Omental fat pad (tissue), 4 donors: Measurements from ENCODE around the gene RMDN3. TPM values are rescaled to one million over a fixed set of nuclear protein-coding genes. Genes with fewer than 3 reads are reported as not detected.

Experiments used
- ATAC-seq: fragments of 150-250 bp; one replicate; pipeline ENCODE4 v1.9.1; 2016; ENCODE audit warnings: mild to moderate bottlenecking, moderate library complexity; ENCODE audit not compliant: low FRiP score
- DNase-seq: peaks from one replicate; pipeline ENCODE4 v3.0.0-alpha.2; 2019; ENCODE audit warnings: low spot score
- CTCF ChIP-seq, 3 donors: fragments of 450-650 bp; IDR thresholded peaks; one replicate each; pipeline ENCODE4 v1.5.1; 2016 to 2017; ENCODE audit warnings: antibody characterized with exemption in 3 of 3, mild to moderate bottlenecking in 3 of 3, moderate library complexity in 2 of 3
- total RNA-seq, 4 donors: library from RNA; depleted of rRNA; stranded (reverse); fragments of >200 nt; gene quantifications; one replicate each; pipeline ENCODE4 v1.1.0, GENCODE V29; 2016

Gene RMDN3
- total RNA-seq, 4 donors from 2014 or later: 32.8 to 50.8 (median 43.7) TPM

DNA sequence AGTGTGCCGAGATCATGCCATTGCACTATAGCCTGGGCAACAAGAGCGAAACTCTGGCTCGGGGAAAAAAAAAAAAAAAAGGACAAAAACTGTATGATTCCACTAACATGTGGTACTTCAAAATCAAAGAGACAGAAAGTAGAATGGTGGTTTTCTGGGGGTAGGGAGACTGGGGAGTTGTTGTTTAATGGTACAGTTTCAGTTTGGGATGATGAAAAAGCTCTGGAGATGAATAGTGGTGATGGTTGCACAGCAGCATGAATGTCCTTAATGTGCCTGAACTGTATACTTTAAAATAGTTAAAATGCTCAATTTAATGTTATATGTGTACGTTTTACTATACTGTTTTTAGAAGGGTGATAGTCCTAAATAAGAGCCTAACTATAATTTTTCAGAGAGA lies 32.7 kb downstream of the RMDN3 start:
- DNase-seq (no peak), ATAC-seq (no peak)
- no peak for TF ChIP-seq CTCF (IDR thresholded peaks at IDR 0.05)

- DNase-seq: no peak
- no peak for TF ChIP-seq CTCF (IDR thresholded peaks at IDR 0.05)
- ATAC-seq: no peak
Measured at GRCh38 chr15:40721701-40722100, 33.4 kb downstream of the RMDN3 start.

GRCh38 chr15:40716165-40716564 lies 38.9 kb downstream of the RMDN3 start:
- ATAC-seq: no peak
- TF ChIP-seq CTCF (IDR thresholded peaks at IDR 0.05): no peak
- DNase-seq: no peak

DNA sequence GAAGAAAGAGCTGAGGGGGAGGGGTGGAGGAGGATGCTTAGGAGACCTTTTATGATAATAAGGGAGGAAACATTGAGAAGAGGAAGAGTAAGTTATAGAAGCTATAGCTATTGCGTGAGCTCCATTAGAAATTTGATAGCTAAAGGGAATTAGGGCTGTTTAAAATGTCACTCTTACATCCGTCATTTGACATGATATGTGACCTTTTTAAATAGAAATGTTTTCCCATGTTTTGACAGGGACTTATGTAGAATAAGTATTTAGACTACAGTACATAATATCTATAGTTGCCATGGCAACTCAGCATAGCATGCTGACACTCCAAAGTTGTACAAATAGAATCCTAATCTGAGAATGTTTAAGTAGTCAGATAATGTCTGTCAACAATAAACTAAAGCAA lies 40.9 kb downstream of the RMDN3 start:
- DNase-seq (no peak), ATAC-seq (no peak)
- TF ChIP-seq CTCF (IDR thresholded peaks at IDR 0.05): no peak

GRCh38 chr15:40706121-40706520 lies 48.9 kb downstream of the RMDN3 start:
- DNase-seq (no peak), ATAC-seq (no peak)
- TF ChIP-seq CTCF (IDR thresholded peaks at IDR 0.05): no peak

- ATAC-seq: no peak
- DNase-seq: no peak
- no peak for TF ChIP-seq CTCF (IDR thresholded peaks at IDR 0.05)
Measured at GRCh38 chr15:40702077-40702476, 53.0 kb downstream of the RMDN3 start.

DNA sequence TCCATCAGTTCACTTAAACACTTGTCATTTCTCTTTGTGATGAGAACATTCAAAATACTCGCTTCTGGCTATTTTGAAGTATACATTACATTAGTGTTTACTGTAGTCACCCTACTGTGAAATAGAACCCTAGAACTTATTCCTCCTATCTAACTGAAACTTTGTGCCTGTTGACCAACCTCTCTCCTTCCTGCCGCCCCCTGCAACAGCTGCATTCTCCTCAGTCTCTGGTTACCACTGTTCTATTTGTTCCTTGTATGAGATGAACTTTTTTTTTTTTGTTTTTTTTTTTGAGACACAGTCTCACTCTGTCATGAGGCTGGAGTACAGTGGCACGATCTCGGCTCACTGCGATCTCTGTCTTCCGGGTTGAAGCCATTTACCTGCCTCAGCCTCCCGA lies 57.1 kb downstream of the RMDN3 start:
- TF ChIP-seq CTCF (IDR thresholded peaks at IDR 0.05): no peak
- ATAC-seq: no peak
- no peak for DNase-seq
